Measurements from ENCODE around the gene PXDC1.

PXDC1 gene

GRCh38 chr6:3747100-3747737 is 4.3 kb downstream of the PXDC1 start:
- DNase-seq (ENCODE audit: low read depth in 2 of 2), result no peak

DNA sequence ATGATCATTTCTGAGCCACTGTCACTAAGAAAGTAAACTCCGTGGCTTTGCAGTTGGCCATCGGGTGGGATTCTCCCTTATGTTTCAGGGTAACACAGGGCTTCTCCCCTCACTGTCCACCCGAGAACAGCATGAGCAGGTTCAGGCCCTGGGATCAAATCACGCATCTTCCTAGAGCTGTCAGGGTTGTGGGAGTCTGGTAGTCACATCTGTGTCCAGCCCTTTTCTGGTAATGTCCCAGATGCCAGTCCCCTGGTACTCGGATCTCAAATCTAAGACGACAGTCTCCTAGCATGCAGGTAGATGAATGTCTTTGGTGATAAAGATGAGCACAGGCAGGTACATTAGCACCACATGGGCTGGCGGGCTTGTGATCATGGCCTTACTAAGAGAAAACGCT is 4.8 kb downstream of the PXDC1 start:
- no peak for DNase-seq (ENCODE audit: low read depth in 2 of 2)

DNA sequence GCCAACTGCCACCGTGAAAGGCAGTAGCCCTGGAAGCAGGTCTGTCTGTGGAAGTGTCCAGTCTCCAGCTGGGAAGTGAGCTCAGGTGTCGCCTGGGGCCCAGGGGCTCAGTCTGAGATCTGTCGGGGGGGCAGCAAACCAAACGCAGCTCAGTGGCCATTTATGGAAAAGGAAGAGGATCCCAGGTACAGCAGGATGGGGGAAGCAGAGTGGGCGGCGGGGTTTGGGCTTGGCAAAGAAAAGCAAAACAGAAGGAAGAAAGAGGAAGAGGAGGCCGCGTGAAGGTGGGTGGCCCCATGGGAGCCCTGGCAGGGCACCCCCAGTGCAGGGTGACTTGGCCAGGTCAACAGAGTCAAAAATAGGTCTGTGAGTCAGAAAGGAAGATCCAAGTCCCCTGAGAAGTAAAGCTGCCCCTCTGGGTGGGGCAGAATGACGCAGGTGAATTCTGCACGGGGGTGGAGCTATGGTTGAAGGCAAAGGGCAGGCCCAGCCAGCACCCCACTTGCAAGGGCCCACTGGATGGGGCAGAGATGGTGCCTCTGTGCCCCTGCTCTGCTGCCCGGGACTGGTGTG is 5.3 kb downstream of the PXDC1 start:
- no peak for DNase-seq (ENCODE audit: low read depth in 2 of 2)

- no peak for DNase-seq (ENCODE audit: low read depth in 2 of 2)
Measured at GRCh38 chr6:3745566-3746118, 5.9 kb downstream of the PXDC1 start.

DNA sequence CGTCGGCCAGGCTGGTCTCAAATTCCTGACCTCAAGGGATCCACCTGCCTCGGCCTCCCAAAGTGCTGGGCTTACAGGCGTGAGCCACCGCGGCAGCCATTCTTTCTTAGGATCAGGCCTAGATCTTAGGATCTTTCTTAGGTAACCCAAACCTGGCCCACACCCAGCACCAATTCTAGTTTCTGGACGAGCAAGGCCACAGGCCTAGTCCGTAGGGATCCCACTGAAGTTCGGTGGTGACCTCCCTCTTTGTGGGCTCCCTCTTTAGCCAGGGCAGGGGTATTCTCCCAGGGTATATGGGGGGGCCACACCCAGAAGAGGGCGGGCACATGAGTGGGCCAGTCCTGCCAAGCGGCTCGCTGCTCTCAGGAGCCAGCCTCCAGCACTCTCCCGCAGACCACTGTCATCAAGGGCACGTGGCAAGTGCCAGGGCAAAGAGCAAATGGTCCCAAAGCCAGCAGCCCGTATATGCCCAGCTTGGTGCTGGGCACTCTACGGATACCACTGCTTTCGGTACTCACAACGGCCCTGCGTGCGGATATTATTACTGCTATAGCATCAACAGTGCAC is 6.5 kb downstream of the PXDC1 start:
- no peak for DNase-seq (ENCODE audit: low read depth in 2 of 2)

DNA sequence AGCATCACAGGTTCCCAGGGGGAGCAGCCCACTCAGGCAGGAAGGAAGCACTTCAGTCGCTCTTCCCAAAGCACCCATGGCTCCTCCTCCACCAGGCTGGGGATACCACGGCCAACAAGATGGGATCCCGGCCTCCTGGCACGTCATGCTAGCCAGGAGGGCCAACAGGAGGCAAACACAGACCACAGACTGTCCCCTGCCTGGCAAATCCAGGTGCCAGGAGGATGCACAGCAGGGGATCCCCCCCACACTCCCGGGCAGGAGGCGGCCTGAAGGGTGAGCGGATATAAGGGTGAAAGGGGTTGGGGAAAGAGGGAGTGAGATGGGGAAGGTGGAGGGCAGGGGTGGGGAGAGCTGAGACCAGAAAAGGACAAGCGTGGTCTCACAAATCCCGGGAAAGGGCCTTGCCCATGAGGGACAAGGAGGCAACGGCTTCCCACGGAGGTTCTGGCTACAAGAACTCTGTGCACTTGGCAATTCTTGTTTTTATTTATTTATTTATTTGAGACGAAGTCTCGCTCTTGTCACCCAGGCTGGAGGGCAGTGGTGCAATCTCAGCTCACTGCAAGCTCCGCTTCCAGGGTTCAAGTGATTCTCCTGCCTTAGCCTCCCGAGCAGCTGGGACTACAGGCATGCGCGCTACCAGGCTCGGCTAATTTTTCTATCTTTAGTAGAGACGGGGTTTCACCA is 7.2 kb downstream of the PXDC1 start:
- no peak for DNase-seq (ENCODE audit: low read depth in 2 of 2)

DNA sequence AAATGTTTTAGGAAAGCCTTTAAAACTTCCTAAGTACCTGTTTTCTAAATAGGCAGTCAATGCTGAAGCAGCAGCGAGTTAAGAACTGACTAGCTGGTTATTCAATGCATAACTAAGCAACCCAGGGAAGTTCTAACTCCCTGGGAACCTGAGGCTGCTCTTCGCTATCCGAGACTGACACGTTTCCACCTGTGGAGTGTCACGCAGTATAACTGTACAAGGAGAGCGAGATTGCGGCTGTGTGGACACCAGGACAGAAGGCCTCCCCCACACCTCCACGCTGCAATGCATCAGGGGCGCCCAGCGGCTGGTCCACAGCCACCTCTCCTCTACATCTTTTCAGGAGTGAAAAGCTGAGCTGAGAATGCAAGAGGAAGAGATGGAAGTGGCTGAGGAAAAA is 8.0 kb downstream of the PXDC1 start:
- no peak for DNase-seq (ENCODE audit: low read depth in 2 of 2)

- DNase-seq (ENCODE audit: low read depth in 2 of 2), result peak; percentile 75
Measured at GRCh38 chr6:3742426-3743344, 8.8 kb downstream of the PXDC1 start.

DNA sequence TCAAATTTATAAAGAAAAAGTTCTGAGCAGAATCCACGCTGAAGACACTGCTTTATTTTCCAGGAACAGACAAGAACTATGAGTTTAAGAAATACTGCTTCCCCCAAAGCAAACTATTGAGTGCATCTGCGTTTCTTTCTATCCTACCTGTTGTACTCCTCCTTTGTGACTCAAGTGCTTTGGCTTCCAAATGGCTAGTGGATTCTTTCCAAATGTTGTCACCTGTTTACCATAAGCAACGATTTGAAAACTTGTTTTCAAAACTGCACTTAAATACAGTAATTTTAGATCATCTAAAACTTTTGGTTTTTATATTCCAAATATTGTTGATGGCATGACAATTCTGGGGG is 9.5 kb downstream of the PXDC1 start:
- DNase-seq (ENCODE audit: low read depth in 2 of 2), result no peak

- DNase-seq (ENCODE audit: low read depth in 2 of 2), result no peak
Measured at GRCh38 chr6:3741477-3741871, 10.0 kb downstream of the PXDC1 start.

DNA sequence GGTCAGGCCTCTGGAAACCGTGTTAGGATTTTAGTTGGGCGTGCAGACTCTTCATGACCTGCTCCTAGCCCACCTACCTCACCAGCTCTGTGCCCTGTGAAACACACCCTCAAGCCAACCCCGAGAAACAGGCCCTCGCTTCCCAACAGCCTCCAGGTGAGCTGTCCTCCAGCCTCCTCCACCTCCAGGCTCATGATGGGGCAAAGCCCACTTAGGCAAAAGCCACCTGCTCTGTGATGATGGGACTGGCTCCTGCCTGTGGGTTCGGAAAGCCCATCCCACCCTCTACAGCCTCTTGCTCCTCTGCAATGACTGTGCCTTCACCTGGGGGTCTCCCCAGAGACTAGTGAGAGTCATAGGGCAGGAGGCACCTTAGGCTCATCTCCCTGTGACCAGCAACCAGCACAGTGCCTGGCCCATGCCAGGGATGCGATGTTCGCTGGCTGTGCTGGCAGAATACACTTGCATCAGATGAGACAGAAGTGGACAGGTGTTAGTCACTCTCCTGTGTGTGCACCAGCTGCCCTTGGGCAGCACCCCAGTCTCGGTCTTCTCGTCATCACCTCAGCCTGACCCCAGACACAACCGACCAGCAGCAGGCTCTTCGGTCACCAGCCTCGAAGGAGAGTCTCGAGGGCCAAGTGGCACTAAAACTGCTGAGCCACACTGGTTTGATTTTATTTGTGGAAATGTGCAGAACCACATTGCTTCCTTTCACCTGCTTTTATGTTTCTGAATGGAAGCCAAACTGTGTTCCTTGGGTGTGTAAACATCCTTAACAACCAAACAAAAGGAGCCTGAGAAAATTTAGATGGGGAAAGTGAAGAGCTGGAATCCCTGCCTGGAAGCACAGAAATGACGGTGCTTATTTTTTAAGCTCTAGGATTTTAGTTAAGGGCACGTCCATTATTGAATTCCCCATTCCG is 10.7 kb downstream of the PXDC1 start:
- no peak for DNase-seq (ENCODE audit: low read depth in 2 of 2)

GRCh38 chr6:3739311-3739897 is 12.1 kb downstream of the PXDC1 start:
- DNase-seq (ENCODE audit: low read depth in 2 of 2), result no peak

GRCh38 chr6:3738381-3739131 is 13.0 kb downstream of the PXDC1 start:
- no peak for DNase-seq (ENCODE audit: low read depth in 2 of 2)

DNA sequence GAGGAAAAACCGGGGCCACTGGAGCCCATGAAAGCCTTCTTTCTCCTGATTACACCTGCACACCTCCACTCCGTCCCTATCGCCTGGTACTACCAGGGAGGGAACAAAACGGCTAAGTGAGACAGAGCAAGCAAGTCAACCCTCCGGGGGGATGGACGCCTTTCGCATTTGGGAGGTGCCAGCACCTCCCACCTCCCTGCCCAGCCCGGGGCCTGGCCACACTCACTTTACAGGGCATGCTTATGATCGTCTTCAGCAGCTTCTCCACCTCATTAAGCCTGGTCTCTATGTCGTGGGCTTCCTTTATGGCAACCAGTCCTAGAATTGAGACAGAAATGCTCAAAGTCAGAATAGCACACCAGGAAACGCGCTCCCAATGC is 13.7 kb downstream of the PXDC1 start:
- DNase-seq (ENCODE audit: low read depth in 2 of 2), result no peak

DNA sequence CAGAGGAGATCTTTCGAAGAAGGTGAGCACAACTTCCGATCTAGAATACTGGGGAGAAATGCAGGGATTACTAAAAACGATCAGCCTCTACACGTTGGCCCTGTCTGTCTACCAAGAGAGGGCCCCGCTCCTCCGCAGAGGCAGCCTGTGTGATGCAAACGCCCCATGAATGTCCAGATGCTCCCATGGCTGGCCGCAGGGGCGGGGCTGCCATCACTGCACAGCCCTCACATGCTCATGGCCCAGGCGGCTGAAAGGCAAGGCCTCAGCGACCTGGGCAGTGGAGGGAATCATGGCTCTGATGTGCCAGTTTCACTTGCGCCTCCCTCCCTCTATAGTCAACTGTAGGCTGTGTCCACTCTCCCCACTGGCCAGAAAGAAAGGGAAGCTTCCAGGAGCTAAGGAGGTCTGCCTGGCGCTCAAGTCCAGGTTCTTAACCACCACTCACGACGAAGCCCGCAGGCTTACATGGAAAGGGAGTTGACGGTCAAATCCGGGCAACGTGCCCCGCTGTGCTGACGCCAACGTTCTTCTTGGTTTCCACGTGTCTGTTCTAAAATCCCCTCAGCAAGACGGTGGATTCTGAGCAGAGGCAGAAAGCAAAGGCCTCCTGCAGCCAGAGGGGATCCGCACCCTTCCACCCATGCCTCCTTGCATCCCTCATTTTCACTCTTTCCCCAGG is 14.2 kb downstream of the PXDC1 start:
- DNase-seq (ENCODE audit: low read depth in 2 of 2), result no peak

- no peak for DNase-seq (ENCODE audit: low read depth in 2 of 2)
Measured at GRCh38 chr6:3735029-3735605, 16.4 kb downstream of the PXDC1 start.

- no peak for DNase-seq (ENCODE audit: low read depth in 2 of 2)
Measured at GRCh38 chr6:3734023-3734422, 17.5 kb downstream of the PXDC1 start.

DNA sequence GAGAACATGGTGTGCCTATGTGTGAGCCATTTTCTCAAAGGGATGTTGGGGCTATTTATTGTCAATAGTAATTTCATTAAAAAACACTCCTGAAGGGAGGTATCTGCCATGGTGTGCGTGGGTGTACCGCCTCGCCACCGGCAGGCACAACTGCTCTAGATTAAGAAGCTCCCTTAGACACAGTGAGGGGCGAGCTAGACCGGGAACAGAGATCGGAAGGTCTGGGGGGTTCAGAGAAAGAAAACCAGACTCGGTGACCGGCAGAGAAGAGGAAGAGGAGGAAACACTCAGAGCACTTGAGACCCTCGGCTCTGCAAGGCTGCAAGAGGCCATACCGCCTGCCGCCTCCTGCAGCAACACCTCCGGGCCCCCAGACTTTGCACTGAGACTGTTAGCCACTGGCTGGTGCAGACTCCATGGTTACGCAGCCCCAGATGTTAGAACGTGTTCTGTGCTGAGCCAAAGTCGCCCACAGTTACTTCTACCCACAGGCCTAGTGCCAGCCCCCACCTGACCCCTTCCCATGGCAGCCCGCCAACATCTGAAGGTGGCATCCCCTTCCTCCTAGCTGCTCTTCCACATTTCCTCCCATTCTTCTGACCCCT is 18.1 kb downstream of the PXDC1 start:
- DNase-seq (ENCODE audit: low read depth in 2 of 2), result no peak
